Fibroblast of lung (primary cell): ENCODE data around the gene MRGPRX1.

Experiments used
- EZH2 ChIP-seq: IDR thresholded peaks from 2 replicates; pipeline ENCODE4 v1.5.1; 2012; ENCODE audit warnings: low read length, control low read depth, mild to moderate bottlenecking; ENCODE audit errors: missing control alignments
- TF ChIP-seq, protein P1 (sequence below), 2 donors: IDR thresholded peaks in 1 of 2; conservative IDR thresholded peaks in 1 of 2; 1 replicate in 1 of 2; 2 replicates in 1 of 2; pipeline ENCODE4 v1.5.1; 2011 to 2012; ENCODE audit warnings: low read length in 2 of 2, control low read depth in 1 of 2, inconsistent platforms in 1 of 2, low read depth in 1 of 2, mild to moderate bottlenecking in 1 of 2

DNA sequence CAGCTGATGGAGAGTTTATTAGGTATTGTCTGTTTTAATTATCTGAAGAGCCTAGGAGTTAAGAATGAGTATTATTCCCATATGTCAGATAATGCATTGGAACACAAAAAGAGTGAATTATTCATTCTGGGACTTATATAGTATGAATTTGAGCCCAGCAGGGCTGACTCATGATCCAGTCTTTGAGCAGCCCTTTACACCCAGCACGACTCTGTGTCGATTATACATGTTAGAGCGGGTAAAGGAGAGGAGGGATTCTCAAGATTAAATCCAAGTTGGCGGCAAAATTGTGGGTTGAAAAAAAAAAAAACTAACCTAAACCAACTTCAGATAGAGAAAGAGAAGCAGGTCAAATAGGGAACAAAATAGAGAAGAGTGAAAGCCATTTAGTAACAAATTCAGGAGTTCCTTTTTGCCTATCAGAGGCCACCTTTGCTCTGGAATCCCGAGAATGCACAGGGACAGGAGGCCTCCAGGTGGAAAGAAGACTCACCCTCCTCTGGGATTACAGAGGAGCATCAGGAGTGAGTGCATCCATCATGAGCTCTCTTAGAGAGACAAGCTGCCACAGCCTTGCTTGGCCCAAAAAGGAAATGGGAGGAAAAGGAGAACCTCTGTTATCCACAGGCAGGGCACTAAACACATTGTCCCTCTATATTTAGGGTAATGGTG, 3.1 kb downstream of the MRGPRX1 start:
- TF ChIP-seq, protein P1, sequence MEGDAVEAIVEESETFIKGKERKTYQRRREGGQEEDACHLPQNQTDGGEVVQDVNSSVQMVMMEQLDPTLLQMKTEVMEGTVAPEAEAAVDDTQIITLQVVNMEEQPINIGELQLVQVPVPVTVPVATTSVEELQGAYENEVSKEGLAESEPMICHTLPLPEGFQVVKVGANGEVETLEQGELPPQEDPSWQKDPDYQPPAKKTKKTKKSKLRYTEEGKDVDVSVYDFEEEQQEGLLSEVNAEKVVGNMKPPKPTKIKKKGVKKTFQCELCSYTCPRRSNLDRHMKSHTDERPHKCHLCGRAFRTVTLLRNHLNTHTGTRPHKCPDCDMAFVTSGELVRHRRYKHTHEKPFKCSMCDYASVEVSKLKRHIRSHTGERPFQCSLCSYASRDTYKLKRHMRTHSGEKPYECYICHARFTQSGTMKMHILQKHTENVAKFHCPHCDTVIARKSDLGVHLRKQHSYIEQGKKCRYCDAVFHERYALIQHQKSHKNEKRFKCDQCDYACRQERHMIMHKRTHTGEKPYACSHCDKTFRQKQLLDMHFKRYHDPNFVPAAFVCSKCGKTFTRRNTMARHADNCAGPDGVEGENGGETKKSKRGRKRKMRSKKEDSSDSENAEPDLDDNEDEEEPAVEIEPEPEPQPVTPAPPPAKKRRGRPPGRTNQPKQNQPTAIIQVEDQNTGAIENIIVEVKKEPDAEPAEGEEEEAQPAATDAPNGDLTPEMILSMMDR (conservative IDR thresholded peaks at IDR 0.05 in 1 of 2, IDR thresholded peaks at IDR 0.05 in 1 of 2; ENCODE audit: low read depth in 1 of 2, low read length in 2 of 2): no peak
- TF ChIP-seq EZH2: no peak
